Neural progenitor cell (in vitro differentiated cells): ENCODE measurements around the gene CAPN8.

Experiments
- CTCF ChIP-seq: fragments of 200-600 bp; sonication (generic); IDR thresholded peaks from 2 replicates; pipeline ENCODE4 v1.5.1; 2017; ENCODE audit warnings: antibody characterized with exemption, mild to moderate bottlenecking
- EZH2 ChIP-seq: fragments of 200-600 bp; sonication (generic); IDR thresholded peaks from 2 replicates; pipeline ENCODE4 v1.6.1; 2017; ENCODE audit warnings: antibody characterized with exemption, mild to moderate bottlenecking, moderate library complexity
- EZH2phosphoT487 ChIP-seq: fragments of 200-600 bp; sonication (generic); IDR thresholded peaks from 2 replicates; pipeline ENCODE4 v1.6.1; 2017; ENCODE audit warnings: antibody characterized with exemption

DNA sequence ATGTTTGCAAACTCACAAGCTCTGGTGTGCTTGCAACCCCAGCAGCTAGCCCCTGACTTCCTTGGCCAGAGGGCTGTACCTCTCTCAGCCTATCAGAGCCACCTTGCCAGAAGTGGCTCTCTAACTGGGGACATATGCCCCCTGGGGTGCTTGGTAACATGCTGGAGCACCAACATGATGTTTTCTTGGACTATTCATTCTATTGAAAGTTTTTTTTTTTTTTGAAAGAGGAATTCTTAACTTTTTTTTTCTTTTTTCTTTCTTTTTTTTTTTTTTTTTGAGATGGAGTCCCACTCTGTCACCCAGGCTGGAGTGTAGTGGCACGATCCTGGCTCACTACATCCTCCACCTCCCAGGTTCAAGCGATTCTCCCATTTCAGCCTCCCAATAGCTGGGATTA, 14.7 kb upstream of the CAPN8 start:
- no peak for TF ChIP-seq CTCF
- TF ChIP-seq EZH2: no peak
- TF ChIP-seq EZH2phosphoT487: no peak
